ENCODE measurements around the gene LST1. TPM values are rescaled to one million over a fixed set of nuclear protein-coding genes. Genes with fewer than 3 reads are reported as not detected.

LST1 gene
- total and polyA plus RNA-seq, 8 donors: 4.4 to 95.1 (median 7.7) TPM

GRCh38 chr6:31578184-31579118 is 7.6 kb upstream of the LST1 start:
- Histone ChIP-seq H3K27ac (no peak overlapping the region), H3K4me1 (peaks cover 0 to 77% of the 10 kb centered on the region in 2 donors), H3K9me3 (no peaks in the 10 kb centered on the region), H3K36me3 (peaks cover 0 to 17% of the 10 kb centered on the region in 2 donors), H3K27me3 (peaks cover 0 to 4% of the 10 kb centered on the region in 2 donors), H3K4me3 (peak overlapping the region in 1 of 2 donors; percentile 56)
- TF ChIP-seq, protein P1, sequence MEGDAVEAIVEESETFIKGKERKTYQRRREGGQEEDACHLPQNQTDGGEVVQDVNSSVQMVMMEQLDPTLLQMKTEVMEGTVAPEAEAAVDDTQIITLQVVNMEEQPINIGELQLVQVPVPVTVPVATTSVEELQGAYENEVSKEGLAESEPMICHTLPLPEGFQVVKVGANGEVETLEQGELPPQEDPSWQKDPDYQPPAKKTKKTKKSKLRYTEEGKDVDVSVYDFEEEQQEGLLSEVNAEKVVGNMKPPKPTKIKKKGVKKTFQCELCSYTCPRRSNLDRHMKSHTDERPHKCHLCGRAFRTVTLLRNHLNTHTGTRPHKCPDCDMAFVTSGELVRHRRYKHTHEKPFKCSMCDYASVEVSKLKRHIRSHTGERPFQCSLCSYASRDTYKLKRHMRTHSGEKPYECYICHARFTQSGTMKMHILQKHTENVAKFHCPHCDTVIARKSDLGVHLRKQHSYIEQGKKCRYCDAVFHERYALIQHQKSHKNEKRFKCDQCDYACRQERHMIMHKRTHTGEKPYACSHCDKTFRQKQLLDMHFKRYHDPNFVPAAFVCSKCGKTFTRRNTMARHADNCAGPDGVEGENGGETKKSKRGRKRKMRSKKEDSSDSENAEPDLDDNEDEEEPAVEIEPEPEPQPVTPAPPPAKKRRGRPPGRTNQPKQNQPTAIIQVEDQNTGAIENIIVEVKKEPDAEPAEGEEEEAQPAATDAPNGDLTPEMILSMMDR (IDR thresholded peaks at IDR 0.05): no peak
- DNase-seq: no peak
- no peak for ATAC-seq
- intact Hi-C loops (cut with DNase I): no loop called here

DNA sequence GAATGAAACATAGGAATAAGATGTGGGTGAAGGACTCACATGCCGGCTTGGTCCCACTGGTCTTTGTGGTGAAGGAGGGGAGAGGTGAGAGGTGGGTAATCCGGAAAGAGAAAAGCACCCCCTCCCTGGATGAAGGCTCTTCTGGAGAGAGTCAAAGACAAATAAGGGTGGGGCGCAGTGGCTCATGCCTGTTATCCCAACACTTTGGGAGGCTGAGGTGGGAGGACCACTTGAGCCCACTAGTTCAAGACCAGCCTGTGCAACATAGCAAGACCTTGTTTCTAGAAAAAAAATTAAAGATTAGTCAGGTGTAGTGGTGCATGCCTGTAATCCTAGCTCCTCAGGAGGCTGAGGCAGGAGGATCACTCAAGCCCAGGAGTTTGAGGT is 7.0 kb upstream of the LST1 start:
- peaks cover 0 to 17% of the 10 kb centered on the region in 2 donors for H3K36me3 ChIP-seq
- TF ChIP-seq, protein P1 (IDR thresholded peaks at IDR 0.05): no peak
- no peaks in the 10 kb centered on the region for H3K9me3 ChIP-seq
- no peak overlapping the region for H3K27ac ChIP-seq
- peaks cover 0 to 4% of the 10 kb centered on the region in 2 donors for H3K27me3 ChIP-seq
- intact Hi-C loops (cut with DNase I): no loop called here
- DNase-seq: no peak
- H3K4me1 ChIP-seq: peaks cover 0 to 80% of the 10 kb centered on the region in 2 donors
- no peak overlapping the region for H3K4me3 ChIP-seq
- ATAC-seq: no peak

- intact Hi-C loops (cut with DNase I): no loop called here
Observed at GRCh38 chr6:31579546-31580437, 6.3 kb upstream of the LST1 start.

GRCh38 chr6:31580438-31580740 is 5.7 kb upstream of the LST1 start:
- H3K4me1 ChIP-seq: peaks cover 0 to 80% of the 10 kb centered on the region in 2 donors
- intact Hi-C loops (cut with DNase I): no loop called here
- peaks cover 0 to 4% of the 10 kb centered on the region in 2 donors for H3K27me3 ChIP-seq
- H3K27ac ChIP-seq: peak overlapping the region; percentile 65 to 88
- TF ChIP-seq, protein P1 (IDR thresholded peaks at IDR 0.05): no peak
- H3K36me3 ChIP-seq: peaks cover 0 to 17% of the 10 kb centered on the region in 2 donors
- no peak for DNase-seq
- H3K9me3 ChIP-seq: no peaks in the 10 kb centered on the region
- H3K4me3 ChIP-seq: peak overlapping the region; percentile 79 to 82
- ATAC-seq: no peak

More at GRCh38 chr6:31579546-31580437, 6.3 kb upstream of the LST1 start:
- DNase-seq: no peak
- Histone ChIP-seq H3K4me1 (peaks cover 0 to 80% of the 10 kb centered on the region in 2 donors), H3K4me3 (peak overlapping the region; percentile 79 to 82), H3K27me3 (peaks cover 0 to 4% of the 10 kb centered on the region in 2 donors), H3K36me3 (peaks cover 0 to 17% of the 10 kb centered on the region in 2 donors), H3K9me3 (no peaks in the 10 kb centered on the region), H3K27ac (no peak overlapping the region)
- no peak for ATAC-seq
- TF ChIP-seq, protein P1 (IDR thresholded peaks at IDR 0.05): no peak

All from left lung (tissue), 10 donors.